Endothelial cell of umbilical vein (primary cell): ENCODE data around the gene ADORA2A. TPM values are rescaled to one million over a fixed set of nuclear protein-coding genes. Genes with fewer than 3 reads are reported as not detected.

ENCODE experiments used
- BruUV-seq: library from RNA; stranded (reverse); fragments of 400-500 nt; replicated peaks from 2 replicates; lab custom pipeline; 2021; lab: Mats Ljungman, UMichigan
- CTCF ChIA-PET: fragments of 300-600, 350-600 bp; sonication (Branson Sonifier 250); formaldehyde crosslinking; loops from one replicate; lab custom pipeline; 2021; ENCODE audit warnings: antibody characterized with exemption, inconsistent platforms; lab: Charles Lee
- POLR2A ChIA-PET: fragments of 300-600, 350-600 bp; sonication (Branson Sonifier 250); formaldehyde crosslinking; loops from one replicate; lab custom pipeline; 2021; ENCODE audit warnings: antibody characterized with exemption, inconsistent platforms; lab: Charles Lee
- DNase-seq: peaks from one replicate; pipeline ENCODE4 v3.0.0-alpha.2; 2011; ENCODE audit warnings: low read depth, low spot score
- FAIRE-seq: peaks from 2 replicates; lab custom pipeline; 2011; peaks lifted over from hg19 to GRCh38; lab: Jason Lieb, UNC
- H2AFZ ChIP-seq: 2 replicates; pipeline ENCODE4 v1.6.0; 2012; ENCODE audit warnings: low read depth, low read length, control low read depth, inconsistent platforms
- H3K27ac ChIP-seq: 2 replicates; pipeline ENCODE4 v1.5.1; 2011; ENCODE audit warnings: low read depth, mild to moderate bottlenecking, control low read depth, low read length, moderate library complexity; ENCODE audit not compliant: insufficient read depth
- H3K27me3 ChIP-seq, 2 experiments: 2 replicates each; pipeline versions ENCODE4 v1.6.0 to v1.6.1; 2011; ENCODE audit warnings: low read length in 2 of 2, mixed read lengths in 1 of 2; ENCODE audit not compliant: control insufficient read depth in 2 of 2, insufficient read depth in 2 of 2
- H3K36me3 ChIP-seq, 2 experiments: 2 replicates in 1 of 2; 3 replicates in 1 of 2; pipeline ENCODE4 v1.5.1; 2011; ENCODE audit warnings: low read length in 2 of 2, mild to moderate bottlenecking in 1 of 2, moderate library complexity in 1 of 2; ENCODE audit not compliant: control insufficient read depth in 2 of 2, insufficient read depth in 2 of 2; ENCODE audit errors: extremely low read depth in 1 of 2
- H3K4me1 ChIP-seq: 3 replicates; pipeline ENCODE4 v1.5.1; 2011; ENCODE audit warnings: mild to moderate bottlenecking, low read length; ENCODE audit not compliant: control insufficient read depth, insufficient read depth; ENCODE audit errors: extremely low read depth
- H3K4me2 ChIP-seq: 2 replicates; pipeline ENCODE4 v1.6.1; 2011; ENCODE audit warnings: low read length, control low read depth, mixed read lengths; ENCODE audit not compliant: insufficient read depth
- H3K4me3 ChIP-seq, 3 experiments: fragments of 200-600 bp in 1 of 3; sonication (generic), shearing (Covaris generic) in 1 of 3; replicated peaks in 1 of 3; 2 replicates each; pipeline ENCODE4 v1.5.1; 2011 to 2016; ENCODE audit warnings: control low read depth in 3 of 3, low read length in 3 of 3, mild to moderate bottlenecking in 2 of 3, inconsistent platforms in 1 of 3, low read depth in 1 of 3, moderate library complexity in 1 of 3; ENCODE audit not compliant: insufficient read depth in 1 of 3
- H3K79me2 ChIP-seq: 2 replicates; pipeline ENCODE4 v1.6.0; 2012; ENCODE audit warnings: low read length, inconsistent platforms; ENCODE audit not compliant: control insufficient read depth, insufficient read depth
- H3K9ac ChIP-seq: replicated peaks from 2 replicates; pipeline ENCODE3; 2011; ENCODE audit warnings: low read length, control low read depth; ENCODE audit not compliant: insufficient read depth; ENCODE audit errors: extremely low read depth
- H3K9me1 ChIP-seq: replicated peaks from 3 replicates; pipeline ENCODE4 v1.6.0; 2011; ENCODE audit warnings: mild to moderate bottlenecking, low read length; ENCODE audit not compliant: control insufficient read depth, insufficient read depth; ENCODE audit errors: extremely low read depth
- H3K9me3 ChIP-seq: replicated peaks from 2 replicates; pipeline ENCODE4 v1.5.1; 2012; ENCODE audit warnings: low read length, inconsistent platforms; ENCODE audit not compliant: control insufficient read depth, insufficient read depth
- H4K20me1 ChIP-seq: replicated peaks from 2 replicates; pipeline ENCODE3; 2011; ENCODE audit warnings: mild to moderate bottlenecking, low read length; ENCODE audit not compliant: control insufficient read depth, insufficient read depth; ENCODE audit errors: extremely low read depth
- CTCF ChIP-seq, 2 donors: IDR thresholded peaks; 1 replicate in 1 of 2; 2 replicates in 1 of 2; pipeline ENCODE4 v1.5.1; 2011; ENCODE audit warnings: low read length in 2 of 2, mild to moderate bottlenecking in 2 of 2, moderate library complexity in 2 of 2, control low read depth in 1 of 2, inconsistent platforms in 1 of 2, low read depth in 1 of 2; ENCODE audit not compliant: insufficient read depth in 1 of 2; ENCODE audit errors: extremely low read depth in 1 of 2
- EZH2 ChIP-seq: IDR thresholded peaks from 2 replicates; pipeline ENCODE4 v1.6.1; 2012; ENCODE audit warnings: borderline replicate concordance, low read depth, mild to moderate bottlenecking, moderate library complexity, low read length, inconsistent platforms; ENCODE audit not compliant: severe bottlenecking
- FOS ChIP-seq: IDR thresholded peaks from 2 replicates; pipeline ENCODE4 v1.6.1; 2011; ENCODE audit warnings: mild to moderate bottlenecking, low read length, moderate library complexity, borderline replicate concordance; ENCODE audit not compliant: insufficient read depth
- GATA2 ChIP-seq: IDR thresholded peaks from 2 replicates; pipeline ENCODE4 v1.7.0; 2011; ENCODE audit warnings: low read depth, mild to moderate bottlenecking, moderate library complexity, mixed read lengths, low read length; ENCODE audit not compliant: insufficient read length, insufficient read depth
- JUN ChIP-seq: IDR thresholded peaks from 2 replicates; pipeline ENCODE4 v1.6.1; 2011; ENCODE audit warnings: borderline replicate concordance, low read depth; ENCODE audit not compliant: insufficient read length, insufficient read depth
- MAX ChIP-seq: IDR thresholded peaks from 2 replicates; pipeline ENCODE4 v1.6.1; 2011; ENCODE audit not compliant: insufficient read depth, insufficient read length
- MYC ChIP-seq: IDR thresholded peaks from one replicate; pipeline ENCODE4 v1.6.1; 2011; ENCODE audit warnings: mild to moderate bottlenecking, low read depth, low read length
- POLR2AphosphoS5 ChIP-seq: IDR thresholded peaks from 2 replicates; pipeline ENCODE4 v1.6.1; 2012; ENCODE audit warnings: low read depth, mild to moderate bottlenecking, control low read depth, low read length, moderate library complexity; ENCODE audit not compliant: insufficient read depth
- dilution Hi-C: fragments of 300-500 bp; cut with MboI; formaldehyde crosslinking; loops from one replicate; pipeline ENCODE4 v1.15.0; 2019; ENCODE audit warnings: low sequenced_read_pairs; ENCODE audit not compliant: extremely low pct_ligation_motif_present
- intact Hi-C: fragments of 100-400 bp; cut with micrococcal nuclease; formaldehyde crosslinking; loops from one replicate; pipeline ENCODE4 v1.10.0; 2022
- polyA plus RNA-seq, 4 experiments: library from polyadenylated mRNA; depleted of rRNA in 3 of 4; stranded (reverse) in 3 of 4; unstranded in 1 of 4; fragments of >200 nt; gene quantifications; 2 replicates each; pipeline versions ENCODE4 v1.2.1 to v1.2.3, GENCODE V29; 2011 to 2012; ENCODE audit warnings: missing spikeins in 1 of 4
- total RNA-seq: library from RNA; stranded (reverse); gene quantifications from 2 replicates; pipeline ENCODE4 v1.2.3, GENCODE V29; 2021

ADORA2A gene
- total and polyA plus RNA-seq, 2 donors (not counting 3 experiments of a cell fraction or from before 2014, with no cell fraction given) = 20.0 to 33.1 TPM

GRCh38 chr22:24440270-24440717, 12.9 kb downstream of the ADORA2A start:
- no peaks in the 10 kb centered on the region for H3K9me1 ChIP-seq
- no peak overlapping the region for H3K4me3 ChIP-seq
- H3K27ac ChIP-seq = no peak overlapping the region
- H4K20me1 ChIP-seq = no peaks in the 10 kb centered on the region
- DNase-seq = no peak
- no peaks in the 10 kb centered on the region for H3K9me3 ChIP-seq
- H3K27me3 ChIP-seq = no peaks in the 10 kb centered on the region
- peaks cover 14% of the 10 kb centered on the region for H3K4me1 ChIP-seq
- H3K79me2 ChIP-seq = no peaks in the 10 kb centered on the region
- H3K36me3 ChIP-seq = peaks cover 0 to 3% of the 10 kb centered on the region in 2 experiments
- BruUV-seq = no TSS peak
- dilution Hi-C loops = no loop called here
- no peak overlapping the region for H3K4me2 ChIP-seq
- intact Hi-C loops = no loop called here
- POLR2A ChIA-PET = no interaction called here
- no peak overlapping the region for H3K9ac ChIP-seq
- no peak overlapping the region for H2AFZ ChIP-seq
- peak; percentile 94 for FAIRE-seq
- CTCF ChIA-PET = no interaction called here
- TF ChIP-seq POLR2AphosphoS5 = peak; percentile 67
- peak; percentile 36 for TF ChIP-seq GATA2
- TF ChIP-seq EZH2 = no peak
- TF ChIP-seq FOS = peak; percentile 47
- no peak for TF ChIP-seq MAX
- no peak for TF ChIP-seq MYC
- TF ChIP-seq CTCF (IDR thresholded peaks at IDR 0.05; ENCODE audit: extremely low read depth in 1 of 2, insufficient read depth in 1 of 2, low read depth in 1 of 2, low read length in 2 of 2) = no peak
- peak; percentile 10 for TF ChIP-seq JUN
